Breast epithelium (tissue), 3 donors: ENCODE measurements around the gene CDRT15L2.
"Not testable (repeated sequence)": the region's sequence is repeated elsewhere in the genome, so short reads cannot be mapped to it uniquely, and the experiment has no call there.

Source experiments
- CTCF ChIP-seq, 3 donors: fragments of 450-650 bp; IDR thresholded peaks; one replicate each; pipeline ENCODE4 v1.5.1; 2016 to 2017; ENCODE audit warnings: antibody characterized with exemption in 3 of 3, mild to moderate bottlenecking in 3 of 3, moderate library complexity in 3 of 3
- POLR2A ChIP-seq: fragments of 450-650 bp; IDR thresholded peaks from one replicate; pipeline ENCODE4 v1.6.1; 2016; ENCODE audit warnings: antibody characterized with exemption, mild to moderate bottlenecking, moderate library complexity

- TF ChIP-seq CTCF (IDR thresholded peaks at IDR 0.05); POLR2A: not testable (repeated sequence)
These were observed 30.0 kb downstream of the CDRT15L2 start for GRCh38 chr17:20609490-20609889.
